Right renal cortex interstitium (tissue), 3 donors: ENCODE data around the gene UCKL1. TPM values are rescaled to one million over a fixed set of nuclear protein-coding genes. Genes with fewer than 3 reads are reported as not detected.
"Not testable (repeated sequence)": the region's sequence is repeated elsewhere in the genome, so short reads cannot be mapped to it uniquely, and the experiment has no call there.

Experiments used
- DNase-seq, 3 donors: peaks; one replicate each; pipeline ENCODE4 v3.0.0-alpha.2; 2013; ENCODE audit warnings: low read depth in 3 of 3, low spot score in 2 of 3
- polyA plus RNA-seq, 3 donors: library from polyadenylated mRNA; unstranded; fragments of 120-200 nt; gene quantifications; one replicate each; pipeline ENCODE4 v1.2.1, GENCODE V29; 2013; ENCODE audit not compliant: insufficient read length in 3 of 3

Gene UCKL1
- polyA plus RNA-seq, 3 donors: 33.5 to 35.5 (median 33.6) TPM

- no peak for DNase-seq
These were observed 16.9 kb upstream of the UCKL1 start for GRCh38 chr20:63973160-63973479.

GRCh38 chr20:63972312-63973159 is 16.3 kb upstream of the UCKL1 start:
- DNase-seq: no peak

- DNase-seq: not testable (repeated sequence)
These were observed 15.7 kb upstream of the UCKL1 start for GRCh38 chr20:63971960-63972311.

GRCh38 chr20:63970714-63971431 is 14.7 kb upstream of the UCKL1 start:
- DNase-seq: no peak

- DNase-seq: no peak
These were observed 13.9 kb upstream of the UCKL1 start, which contains the start of gene ZNF512B for GRCh38 chr20:63969838-63970713. Gene ZNF512B (minus strand): TSS chr20:63969930. CDS start chr20:63967950, 1,980 bp downstream.

- DNase-seq: no peak
These were observed 12.9 kb upstream of the UCKL1 start for GRCh38 chr20:63968928-63969760.

- no peak for DNase-seq
These were observed 12.1 kb upstream of the UCKL1 start for GRCh38 chr20:63968136-63968927.

GRCh38 chr20:63967330-63968135 is 11.3 kb upstream of the UCKL1 start:
- no peak for DNase-seq

GRCh38 chr20:63966944-63967322 is 10.7 kb upstream of the UCKL1 start:
- no peak for DNase-seq

GRCh38 chr20:63966172-63966943 is 10.1 kb upstream of the UCKL1 start:
- no peak for DNase-seq

GRCh38 chr20:63964412-63964811 is 8.2 kb upstream of the UCKL1 start:
- no peak for DNase-seq

- DNase-seq: no peak
These were observed 7.6 kb upstream of the UCKL1 start for GRCh38 chr20:63963784-63964301.

GRCh38 chr20:63963348-63963741 is 7.1 kb upstream of the UCKL1 start:
- no peak for DNase-seq

- no peak for DNase-seq
These were observed 6.5 kb upstream of the UCKL1 start for GRCh38 chr20:63962426-63963347.

- no peak for DNase-seq
These were observed 5.6 kb upstream of the UCKL1 start for GRCh38 chr20:63961664-63962425.
